HG02943 (cell line): Measurements from ENCODE around the gene HOOK2.

ENCODE experiments used
- ATAC-seq: cut with Tn5 transposase; IDR thresholded peaks from one replicate; pipeline ENCODE4 v1.9.1; 2021; ENCODE audit warnings: mild to moderate bottlenecking, low read depth, moderate library complexity; ENCODE audit not compliant: unreplicated experiment

Gene HOOK2

GRCh38 chr19:12794196-12794941 lies 19.0 kb upstream of the HOOK2 start:
- no peak for ATAC-seq

DNA sequence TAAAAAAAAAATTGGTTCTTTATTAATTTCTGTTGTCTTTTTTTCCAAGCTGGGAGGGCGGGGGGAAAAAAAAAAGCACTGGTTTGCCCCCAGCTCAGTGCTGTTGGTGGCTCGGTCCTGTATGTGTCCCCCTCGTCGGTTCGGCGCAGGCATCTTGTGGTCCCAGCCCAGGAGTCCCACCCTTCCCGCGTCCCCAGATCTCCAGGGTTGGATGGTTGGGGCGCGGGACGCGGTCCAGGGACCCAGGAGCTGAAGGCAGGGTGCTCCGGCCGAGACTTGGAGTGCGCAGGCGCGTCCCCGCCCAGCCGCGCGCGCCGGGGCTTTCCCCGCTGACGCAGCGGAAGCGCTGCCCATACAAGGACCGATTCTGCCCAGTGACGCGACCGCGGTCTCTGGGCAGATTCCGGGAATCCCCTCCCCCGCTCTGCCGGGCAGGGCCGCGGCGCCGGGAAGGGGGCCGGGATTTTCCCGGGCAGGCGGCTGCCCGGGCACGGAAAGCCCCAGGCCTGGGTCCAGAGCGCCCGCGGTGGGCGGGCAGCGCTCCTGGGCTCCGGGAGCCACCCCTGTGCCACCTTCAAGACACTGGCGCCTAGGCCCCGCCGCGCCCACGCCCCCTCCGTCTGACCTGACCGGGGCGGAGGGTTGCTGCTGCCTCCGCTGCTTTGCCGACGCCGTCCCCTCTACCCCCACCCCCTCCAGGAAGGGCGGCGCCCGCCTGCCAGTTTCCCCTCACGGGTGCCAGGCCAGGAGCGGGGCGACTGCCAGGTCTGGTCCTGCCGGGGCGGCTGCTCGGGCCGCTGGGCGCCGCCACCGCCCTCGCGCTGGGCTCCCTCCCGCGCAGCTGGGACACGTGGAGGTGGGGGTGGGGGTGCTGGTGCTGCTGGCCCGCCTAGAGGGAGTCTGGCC lies 18.2 kb upstream of the HOOK2 start:
- ATAC-seq, result no peak

- ATAC-seq, result no peak
Observed at GRCh38 chr19:12792853-12793289, 17.5 kb upstream of the HOOK2 start.

DNA sequence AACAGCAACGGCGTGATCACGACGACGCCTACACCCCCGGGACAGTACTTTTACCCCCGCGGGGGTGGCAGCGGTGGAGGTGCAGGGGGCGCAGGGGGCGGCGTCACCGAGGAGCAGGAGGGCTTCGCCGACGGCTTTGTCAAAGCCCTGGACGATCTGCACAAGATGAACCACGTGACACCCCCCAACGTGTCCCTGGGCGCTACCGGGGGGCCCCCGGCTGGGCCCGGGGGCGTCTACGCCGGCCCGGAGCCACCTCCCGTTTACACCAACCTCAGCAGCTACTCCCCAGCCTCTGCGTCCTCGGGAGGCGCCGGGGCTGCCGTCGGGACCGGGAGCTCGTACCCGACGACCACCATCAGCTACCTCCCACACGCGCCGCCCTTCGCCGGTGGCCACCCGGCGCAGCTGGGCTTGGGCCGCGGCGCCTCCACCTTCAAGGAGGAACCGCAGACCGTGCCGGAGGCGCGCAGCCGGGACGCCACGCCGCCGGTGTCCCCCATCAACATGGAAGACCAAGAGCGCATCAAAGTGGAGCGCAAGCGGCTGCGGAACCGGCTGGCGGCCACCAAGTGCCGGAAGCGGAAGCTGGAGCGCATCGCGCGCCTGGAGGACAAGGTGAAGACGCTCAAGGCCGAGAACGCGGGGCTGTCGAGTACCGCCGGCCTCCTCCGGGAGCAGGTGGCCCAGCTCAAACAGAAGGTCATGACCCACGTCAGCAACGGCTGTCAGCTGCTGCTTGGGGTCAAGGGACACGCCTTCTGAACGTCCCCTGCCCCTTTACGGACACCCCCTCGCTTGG lies 16.9 kb upstream of the HOOK2 start:
- no peak for ATAC-seq

DNA sequence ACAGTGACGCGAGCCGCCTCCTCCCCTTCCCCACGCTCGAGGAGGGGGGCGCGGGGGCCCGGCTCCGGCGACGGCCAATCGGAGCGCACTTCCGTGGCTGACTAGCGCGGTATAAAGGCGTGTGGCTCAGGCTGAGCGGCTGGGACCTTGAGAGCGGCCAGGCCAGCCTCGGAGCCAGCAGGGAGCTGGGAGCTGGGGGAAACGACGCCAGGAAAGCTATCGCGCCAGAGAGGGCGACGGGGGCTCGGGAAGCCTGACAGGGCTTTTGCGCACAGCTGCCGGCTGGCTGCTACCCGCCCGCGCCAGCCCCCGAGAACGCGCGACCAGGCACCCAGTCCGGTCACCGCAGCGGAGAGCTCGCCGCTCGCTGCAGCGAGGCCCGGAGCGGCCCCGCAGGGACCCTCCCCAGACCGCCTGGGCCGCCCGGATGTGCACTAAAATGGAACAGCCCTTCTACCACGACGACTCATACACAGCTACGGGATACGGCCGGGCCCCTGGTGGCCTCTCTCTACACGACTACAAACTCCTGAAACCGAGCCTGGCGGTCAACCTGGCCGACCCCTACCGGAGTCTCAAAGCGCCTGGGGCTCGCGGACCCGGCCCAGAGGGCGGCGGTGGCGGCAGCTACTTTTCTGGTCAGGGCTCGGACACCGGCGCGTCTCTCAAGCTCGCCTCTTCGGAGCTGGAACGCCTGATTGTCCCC lies 16.1 kb upstream of the HOOK2 start, which contains the start of gene JUNB:
Gene JUNB (plus strand): TSS at position 142 of the 706 bp plus-strand sequence. CDS start 286 bp downstream, at position 428.
- ATAC-seq, result no peak

DNA sequence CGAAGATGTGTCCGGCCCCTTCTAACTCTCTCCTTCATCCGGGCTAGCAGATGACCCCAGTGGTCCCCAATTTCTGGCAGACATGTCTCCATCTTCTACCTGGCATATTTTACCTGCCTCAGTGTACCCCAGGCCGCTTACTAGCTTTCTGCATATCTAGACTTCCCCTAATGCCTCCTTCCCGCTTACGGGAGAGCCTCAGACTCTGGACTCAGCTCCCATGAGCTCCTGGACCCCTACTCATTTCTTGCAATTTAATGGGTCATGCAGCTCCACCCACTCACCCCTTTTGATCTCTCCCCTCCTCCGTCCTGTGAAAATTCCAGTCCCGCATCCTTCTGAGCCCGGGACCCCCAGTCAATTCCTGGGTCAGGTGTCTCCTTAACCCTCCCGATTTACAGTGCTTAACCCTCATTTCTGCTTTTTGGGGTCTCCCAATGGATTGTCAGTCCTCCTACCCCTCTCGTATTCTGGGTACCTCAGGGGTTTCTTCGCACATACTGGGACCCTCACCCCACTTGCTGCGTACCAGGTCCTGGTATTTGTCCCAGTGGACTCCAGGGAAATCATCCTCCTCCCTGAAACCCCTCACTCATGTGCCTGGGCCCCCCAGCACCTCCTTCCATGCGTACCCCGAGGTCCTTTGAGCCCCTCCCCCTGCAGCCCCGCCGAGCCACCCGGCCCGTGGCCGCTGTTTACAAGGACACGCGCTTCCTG lies 15.4 kb upstream of the HOOK2 start:
- no peak for ATAC-seq

DNA sequence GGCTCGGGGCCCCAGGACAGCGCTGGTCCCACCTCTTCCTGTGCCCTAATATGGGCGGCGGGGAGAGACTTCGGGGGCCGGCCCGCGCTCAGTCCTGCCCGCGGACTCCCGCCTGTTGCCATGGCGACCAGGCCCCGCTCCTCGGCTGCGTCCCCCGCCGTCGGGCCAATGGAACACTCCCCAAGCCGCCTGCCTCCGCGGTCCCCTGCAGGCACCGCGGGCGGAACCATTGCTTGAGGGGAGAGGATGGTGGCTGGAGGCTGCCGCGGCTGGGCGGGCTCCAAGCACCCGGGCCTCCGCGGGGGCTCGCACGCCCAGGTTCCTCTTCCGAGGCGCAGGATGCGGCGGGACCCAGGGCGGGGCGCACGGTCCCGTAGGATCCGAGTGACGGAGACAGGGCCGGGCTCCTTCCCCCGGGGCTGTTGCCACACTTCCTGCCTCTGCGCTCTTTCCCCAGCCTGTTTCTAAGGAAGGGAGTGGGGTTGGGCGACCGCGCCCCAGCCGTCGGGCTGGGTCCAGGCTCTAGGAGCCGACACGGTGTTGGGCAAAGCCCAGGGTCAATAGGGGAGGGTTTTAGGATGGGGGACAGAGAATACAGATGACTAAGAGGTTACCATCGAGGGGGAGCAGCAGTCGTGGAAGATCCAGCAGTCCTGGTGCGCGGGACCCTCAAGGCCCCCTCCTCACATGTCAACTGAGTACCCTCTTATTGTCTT lies 14.7 kb upstream of the HOOK2 start:
- ATAC-seq, result peak; percentile 32

DNA sequence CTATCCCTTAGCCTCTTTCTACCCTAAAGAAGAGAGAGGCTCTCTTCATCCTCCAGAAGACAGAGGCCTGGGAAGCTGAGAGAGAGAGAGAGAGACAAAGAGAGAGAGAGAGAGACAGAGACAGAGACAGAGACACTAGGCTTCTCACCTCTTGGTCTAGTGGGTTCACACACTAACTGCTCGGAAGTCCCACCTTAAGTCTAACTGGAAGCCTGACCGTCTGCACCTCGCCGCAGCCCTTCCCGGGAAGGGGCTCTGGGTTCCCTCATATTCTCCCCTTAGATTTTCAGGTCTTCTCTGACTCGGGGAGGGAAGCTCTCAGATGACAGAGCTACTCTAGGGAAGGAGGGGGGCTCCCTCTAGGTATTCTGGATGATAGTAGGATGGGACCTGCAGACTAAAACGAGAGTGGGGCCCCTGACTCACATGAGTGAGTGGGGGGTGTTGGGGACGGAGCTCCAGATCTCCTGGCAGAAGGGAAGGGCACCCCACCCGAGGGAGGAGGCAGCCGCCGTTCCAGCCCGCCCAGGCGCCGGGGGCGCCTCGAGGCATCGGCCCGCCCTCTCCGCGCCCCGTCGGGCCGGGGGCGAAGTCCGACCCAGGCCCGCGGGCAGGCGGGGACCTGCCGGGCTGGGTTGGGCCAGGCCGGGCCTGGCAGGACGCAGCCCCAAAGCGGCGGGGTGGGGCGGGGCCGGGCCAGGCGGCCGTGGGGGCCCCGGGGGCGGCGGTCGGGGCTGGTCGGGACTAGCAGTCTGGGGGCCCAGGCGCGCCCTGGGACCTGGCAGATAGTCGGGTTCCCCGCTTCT lies 13.9 kb upstream of the HOOK2 start:
- ATAC-seq, result peak; percentile 0

- ATAC-seq, result no peak
Observed at GRCh38 chr19:12788682-12789097, 13.3 kb upstream of the HOOK2 start.

DNA sequence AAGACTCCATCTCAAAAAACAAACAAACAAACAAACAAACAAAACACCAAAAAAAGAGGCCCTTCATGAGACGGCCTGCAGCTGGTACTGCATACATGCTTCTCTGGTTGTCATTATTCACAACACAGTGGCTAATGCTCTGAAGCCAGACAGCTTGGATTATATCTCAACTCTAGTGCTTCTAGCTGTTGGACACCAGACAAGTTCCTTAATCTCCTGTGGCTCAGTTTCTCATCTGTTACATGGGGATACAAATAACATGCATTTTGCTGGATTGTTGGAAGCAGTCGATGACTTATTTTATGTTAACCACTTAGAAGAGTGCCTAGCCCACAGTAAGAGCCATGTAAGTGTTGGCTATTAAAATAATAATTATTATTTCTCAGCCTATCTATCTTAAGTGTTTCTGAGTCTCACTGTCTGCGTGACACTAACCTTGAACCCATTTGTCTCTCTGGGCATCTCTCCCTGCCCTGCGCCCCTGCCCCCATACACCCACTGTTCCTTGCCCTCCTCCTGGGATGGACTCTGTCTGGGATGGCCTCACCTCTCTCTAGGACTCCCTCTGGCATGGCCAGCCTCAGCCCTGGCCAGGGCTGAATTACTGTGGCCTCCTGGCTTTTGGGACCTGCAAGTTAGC lies 12.8 kb upstream of the HOOK2 start:
- no peak for ATAC-seq

DNA sequence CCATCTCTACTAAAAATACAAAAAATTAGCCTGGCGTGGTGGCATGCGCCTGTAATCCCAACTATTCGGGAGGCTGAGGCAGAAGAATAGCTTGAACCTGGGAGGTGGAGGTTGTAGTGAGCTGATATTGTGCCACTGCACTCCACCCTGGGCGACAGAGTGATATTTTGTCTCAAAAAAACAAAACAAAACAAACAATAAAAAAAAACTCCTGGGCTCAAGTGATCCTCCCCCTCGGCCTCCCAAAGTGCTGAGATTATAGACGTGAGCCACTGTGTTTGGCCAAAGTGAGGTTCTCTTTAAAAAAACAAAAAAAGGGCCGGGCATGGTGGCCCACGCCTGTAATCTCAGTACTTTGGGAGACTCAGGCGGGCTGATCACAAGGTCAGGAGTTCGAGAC lies 12.1 kb upstream of the HOOK2 start:
- ATAC-seq, result no peak

DNA sequence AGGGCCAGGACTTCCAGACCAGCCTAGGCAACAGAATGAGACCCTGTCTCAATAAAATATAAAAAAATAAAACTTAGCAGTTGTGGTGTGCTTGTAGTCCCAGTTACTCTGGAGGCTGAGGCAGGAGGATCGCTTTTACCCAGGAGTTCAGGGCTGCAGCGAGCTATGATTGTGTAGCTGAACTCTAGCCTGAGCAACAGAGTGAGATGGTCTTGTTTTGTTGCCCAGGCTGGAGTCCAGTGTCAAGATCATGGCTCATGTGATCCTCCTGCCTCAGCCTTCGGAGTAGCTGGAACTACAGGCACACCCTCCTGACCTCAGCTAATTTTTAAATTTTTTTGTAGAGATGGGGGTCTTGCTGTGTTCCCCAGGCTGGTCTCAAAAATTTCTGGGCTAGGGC lies 11.6 kb upstream of the HOOK2 start:
- no peak for ATAC-seq

DNA sequence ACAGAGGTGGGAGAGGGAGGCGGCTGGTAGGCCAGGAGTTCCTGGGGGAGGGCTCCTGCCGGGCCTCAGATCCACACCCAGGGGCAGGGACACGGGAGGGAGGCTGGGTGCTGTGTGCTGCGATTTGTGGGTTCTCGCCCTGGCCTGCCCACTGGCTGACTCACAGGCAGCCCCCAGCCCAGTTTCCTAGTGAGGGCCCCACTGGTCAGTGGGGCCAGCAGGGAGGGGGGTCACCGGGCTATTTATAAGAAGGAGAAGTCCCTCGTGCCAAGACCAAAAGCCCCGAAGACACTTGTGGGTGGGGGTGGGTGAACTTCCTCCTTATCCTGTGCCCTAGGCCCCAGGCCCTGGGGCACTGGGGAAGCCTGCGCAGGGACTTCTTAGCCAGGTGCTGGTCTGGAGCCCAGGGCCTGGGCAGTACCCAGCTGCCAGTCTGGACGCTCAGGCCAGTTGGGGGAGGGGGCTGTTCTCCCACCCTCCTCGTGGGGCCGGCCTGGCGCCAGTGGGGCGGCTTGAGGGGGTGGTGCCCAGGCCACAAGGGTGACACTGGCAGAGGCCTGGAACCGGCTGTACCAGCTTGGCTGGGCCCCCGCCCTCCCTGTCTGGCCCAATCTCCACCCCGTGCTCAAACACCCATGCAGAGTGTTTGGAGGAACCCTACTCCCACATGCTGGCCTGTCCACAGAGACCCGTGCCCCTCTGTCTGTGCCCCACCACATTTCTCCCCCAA lies 11.0 kb upstream of the HOOK2 start:
- ATAC-seq, result no peak

GRCh38 chr19:12785431-12786031 lies 10.2 kb upstream of the HOOK2 start:
- no peak for ATAC-seq

- ATAC-seq, result no peak
Observed at GRCh38 chr19:12784871-12785430, 9.6 kb upstream of the HOOK2 start.

DNA sequence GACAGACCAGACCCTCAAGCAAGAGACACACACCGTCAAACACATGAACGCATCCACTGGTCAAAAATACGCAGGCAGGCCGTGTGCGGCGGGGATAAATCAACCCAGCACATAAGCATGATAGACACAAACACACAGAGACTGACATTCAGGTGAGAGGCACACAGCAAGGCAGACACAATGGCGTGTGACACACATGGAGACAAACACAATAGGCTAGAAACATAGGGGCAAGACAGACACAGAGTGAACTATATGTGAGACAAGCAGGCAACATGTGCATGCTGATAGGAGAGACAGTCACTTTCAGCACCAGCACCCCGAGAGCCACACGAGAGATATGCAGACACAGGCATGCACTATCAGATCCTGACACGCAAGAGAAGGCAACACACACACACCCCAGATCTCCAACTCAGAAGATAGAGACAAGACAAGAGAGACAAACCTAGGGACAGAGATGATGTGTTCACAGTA lies 9.1 kb upstream of the HOOK2 start:
- ATAC-seq, result no peak
